HCT116 (cell line): ENCODE measurements around the gene SLC18A2. TPM values are rescaled to one million over a fixed set of nuclear protein-coding genes. Genes with fewer than 3 reads are reported as not detected.

Experiments
- ATAC-seq: fragments of 200-7000 bp; cut with Tn5 transposase; 2 replicates; pipeline ENCODE4 v1.9.1; 2020; ENCODE audit warnings: mild to moderate bottlenecking, moderate library complexity
- BruUV-seq: library from RNA; stranded (reverse); fragments of 400-500 nt; replicated peaks from 2 replicates; lab custom pipeline; 2021; lab: Mats Ljungman, UMichigan
- CTCF ChIA-PET: fragments of 300-600 bp; sonication (Branson Sonifier 250); formaldehyde crosslinking; loops from one replicate; lab custom pipeline; 2021; ENCODE audit warnings: antibody characterized with exemption; lab: Charles Lee
- POLR2A ChIA-PET: fragments of 300-600, 350-600 bp; sonication (Branson Sonifier 250); formaldehyde crosslinking; loops from one replicate; lab custom pipeline; 2021; ENCODE audit warnings: antibody characterized with exemption; lab: Charles Lee
- RAD21 ChIA-PET, 2 experiments: fragments of 300-600 bp; sonication (Branson Sonifier 250); formaldehyde crosslinking; loops; one replicate each; lab custom pipeline; 2023; ENCODE audit warnings: low total read pairs in 2 of 2; ENCODE audit not compliant: uncharacterized antibody in 2 of 2, unreplicated experiment in 2 of 2, low non-redundant PET in 1 of 2; lab: Charles Lee
- DNase-seq: peaks from one replicate; pipeline ENCODE4 v3.0.0-alpha.2; 2010; ENCODE audit warnings: low read depth, low spot score
- H2AFZ ChIP-seq: fragments of 200-600 bp; shearing (Covaris generic), sonication (generic); 2 replicates; pipeline ENCODE4 v1.6.1; 2017; ENCODE audit warnings: low read depth, mixed run types, mixed read lengths, antibody characterized with exemption, low read length; ENCODE audit not compliant: poor library complexity, severe bottlenecking
- H3K27ac ChIP-seq: 2 replicates; pipeline ENCODE4 v1.5.1; 2012; ENCODE audit warnings: low read depth, low read length
- H3K27me3 ChIP-seq: fragments of 200-600 bp; sonication (generic); 2 replicates; pipeline ENCODE4 v1.6.1; 2016; ENCODE audit warnings: mixed run types, low read length, mixed read lengths; ENCODE audit not compliant: insufficient read depth
- H3K36me3 ChIP-seq, 2 experiments: fragments of 200-500 bp in 1 of 2; fragments of 200-600 bp in 1 of 2; sonication (Bioruptor generic) in 1 of 2; sonication (generic) in 1 of 2; 2 replicates each; pipeline versions ENCODE4 v1.5.1 to v1.6.1; 2014 to 2016; ENCODE audit warnings: low read length in 2 of 2, inconsistent platforms in 1 of 2, mixed read lengths in 1 of 2, mixed run types in 1 of 2; ENCODE audit not compliant: insufficient read depth in 2 of 2, control insufficient read depth in 1 of 2
- H3K4me1 ChIP-seq, 2 experiments: fragments of 200-600 bp in 1 of 2; sonication (generic) in 1 of 2; 2 replicates each; pipeline versions ENCODE4 v1.5.1 to v1.6.1; 2012 to 2017; ENCODE audit warnings: low read length in 2 of 2, inconsistent platforms in 1 of 2, mild to moderate bottlenecking in 1 of 2, mixed read lengths in 1 of 2, mixed run types in 1 of 2, moderate library complexity in 1 of 2; ENCODE audit not compliant: insufficient read depth in 2 of 2, control insufficient read depth in 1 of 2
- H3K4me2 ChIP-seq: fragments of 200-600 bp; sonication (generic); 2 replicates; pipeline ENCODE4 v1.6.1; 2017; ENCODE audit warnings: mixed run types, low read length, mixed read lengths
- H3K4me3 ChIP-seq, 2 experiments: fragments of 200-600 bp in 1 of 2; sonication (generic) in 1 of 2; replicated peaks in 1 of 2; 2 replicates each; pipeline ENCODE4 v1.5.1; 2011 to 2016; ENCODE audit warnings: low read length in 2 of 2, control low read depth in 1 of 2, low read depth in 1 of 2, mild to moderate bottlenecking in 1 of 2, mixed read lengths in 1 of 2, mixed run types in 1 of 2
- H3K79me2 ChIP-seq: fragments of 200-600 bp; sonication (generic); 2 replicates; pipeline ENCODE4 v1.6.1; 2017; ENCODE audit warnings: mild to moderate bottlenecking, mixed run types, low read length, moderate library complexity, mixed read lengths; ENCODE audit not compliant: insufficient read depth
- H3K9ac ChIP-seq: fragments of 200-600 bp; sonication (generic); 2 replicates; pipeline ENCODE4 v1.6.1; 2016; ENCODE audit warnings: low read length, mixed read lengths
- H3K9me2 ChIP-seq: fragments of 200-600 bp; sonication (generic), shearing (Covaris generic); 2 replicates; pipeline ENCODE4 v1.6.1; 2017; ENCODE audit warnings: mixed run types, mild to moderate bottlenecking, moderate library complexity; ENCODE audit not compliant: insufficient read depth
- H3K9me3 ChIP-seq, 2 experiments: fragments of 200-500 bp in 1 of 2; fragments of 200-600 bp in 1 of 2; sonication (Bioruptor generic) in 1 of 2; sonication (generic) in 1 of 2; 2 replicates each; pipeline ENCODE4 v1.6.1; 2014 to 2017; ENCODE audit warnings: low read length in 2 of 2, mixed read lengths in 2 of 2, inconsistent platforms in 1 of 2, low read depth in 1 of 2, mild to moderate bottlenecking in 1 of 2, mixed run types in 1 of 2, moderate library complexity in 1 of 2; ENCODE audit not compliant: control insufficient read depth in 1 of 2, insufficient read depth in 1 of 2
- H4K20me1 ChIP-seq: fragments of 200-600 bp; sonication (generic), shearing (Covaris generic); 2 replicates; pipeline ENCODE4 v1.6.1; 2017; ENCODE audit warnings: mixed run types, mild to moderate bottlenecking, moderate library complexity; ENCODE audit not compliant: insufficient read depth
- ATF3 ChIP-seq: IDR thresholded peaks from 2 replicates; pipeline ENCODE4 v1.6.1; 2012
- CBX3 ChIP-seq: IDR thresholded peaks from 2 replicates; pipeline ENCODE4 v1.6.1; 2012; ENCODE audit warnings: low read depth
- CEBPB ChIP-seq: IDR thresholded peaks from 2 replicates; pipeline ENCODE4 v1.6.1; 2012; ENCODE audit warnings: low read depth
- EZH2phosphoT487 ChIP-seq: fragments of 200-600 bp; IDR thresholded peaks from 2 replicates; pipeline ENCODE4 v1.6.1; 2018; ENCODE audit warnings: antibody characterized with exemption, borderline replicate concordance
- JUND ChIP-seq: IDR thresholded peaks from 2 replicates; pipeline ENCODE4 v1.6.1; 2012
- MAX ChIP-seq: IDR thresholded peaks from 2 replicates; pipeline ENCODE4 v1.6.1; 2012
- POLR2AphosphoS5 ChIP-seq: IDR thresholded peaks from 2 replicates; pipeline ENCODE4 v1.6.1; 2011; ENCODE audit warnings: mild to moderate bottlenecking, low read depth, low read length, moderate library complexity
- RAD21 ChIP-seq: IDR thresholded peaks from 2 replicates; pipeline ENCODE4 v1.6.1; 2012; ENCODE audit warnings: low read depth, mild to moderate bottlenecking
- YY1 ChIP-seq: IDR thresholded peaks from 2 replicates; pipeline ENCODE4 v1.6.1; 2011; ENCODE audit warnings: low read length, low read depth, moderate library complexity, mild to moderate bottlenecking; ENCODE audit not compliant: insufficient replicate concordance; ENCODE audit errors: extremely low read depth
- ZFX ChIP-seq: fragments of 450-650 bp; IDR thresholded peaks from 2 replicates; pipeline ENCODE4 v1.6.1; 2017
- ZNF274 ChIP-seq: fragments of 200-500 bp; sonication (Bioruptor generic); IDR thresholded peaks from 2 replicates; pipeline ENCODE4 v1.6.1; 2014; ENCODE audit warnings: mild to moderate bottlenecking, low read depth, low read length, inconsistent platforms
- intact Hi-C: fragments of 100-400 bp; cut with micrococcal nuclease; formaldehyde crosslinking; loops from 2 replicates; pipeline ENCODE4 v1.10.0; 2022
- total RNA-seq: library from RNA; stranded (reverse); gene quantifications from one replicate; pipeline ENCODE4 v1.2.1, GENCODE V29; 2021; ENCODE audit not compliant: unreplicated experiment
- TF ChIP-seq, protein P1 (sequence below), 3 experiments: fragments of 200-600 bp in 1 of 3; sonication (generic) in 1 of 3; IDR thresholded peaks in 2 of 3; conservative IDR thresholded peaks in 1 of 3; 2 replicates each; pipeline ENCODE4 v1.5.1; 2012 to 2017; ENCODE audit warnings: low read depth in 2 of 3, low read length in 2 of 3, antibody characterized with exemption in 1 of 3, borderline replicate concordance in 1 of 3, control low read depth in 1 of 3, mild to moderate bottlenecking in 1 of 3, mixed read lengths in 1 of 3, mixed run types in 1 of 3, moderate library complexity in 1 of 3; ENCODE audit not compliant: insufficient read depth in 1 of 3
- TF ChIP-seq, protein P2 (sequence below): IDR thresholded peaks from 2 replicates; pipeline ENCODE4 v1.6.1; 2011; ENCODE audit warnings: mild to moderate bottlenecking, low read length, moderate library complexity; ENCODE audit not compliant: insufficient replicate concordance; ENCODE audit errors: extremely low read depth

SLC18A2 gene
- total RNA-seq, 1 experiment from 2014 or later = not detected

- Histone ChIP-seq H3K4me3 (peak overlapping the region; percentile 19 to 27), H3K27ac (peak overlapping the region; percentile 6; the same call in 1 of the 2 replicates), H3K36me3 (no peaks in the 10 kb centered on the region), H3K79me2 (no peaks in the 10 kb centered on the region), H3K4me2 (peak overlapping the region; percentile 63), H4K20me1 (no peaks in the 10 kb centered on the region), H3K27me3 (peaks cover 6% of the 10 kb centered on the region; the same call in 1 of the 2 replicates), H2AFZ (peak overlapping the region; percentile 91), H3K4me1 (peaks cover 2 to 21% of the 10 kb centered on the region in 2 experiments; a peak in 2 of 4 replicates), H3K9me3 (no peaks in the 10 kb centered on the region), H3K9ac (no peak overlapping the region), H3K9me2 (no peaks in the 10 kb centered on the region)
- no TSS peak for BruUV-seq
- ChIA-PET RAD21 (interaction anchor here (0.7 to 2.2 kb wide), 9 partner anchors 24 to 263 kb away, joined by 3 to 15 read pairs (median 4); no protein-coding TSS in a partner anchor), CTCF (interaction anchor here (0.6 to 5.0 kb wide), 41 partner anchors 8 to 1992 kb away, joined by 3 to 120 read pairs (median 5); no protein-coding TSS in a partner anchor), POLR2A (no interaction called here)
- peak; percentile 84 for ATAC-seq
- intact Hi-C loops = loop anchor here (1.0 kb wide), 3 partner anchors 104 to 1025 kb away; no protein-coding TSS in a partner anchor
- DNase-seq = peak; percentile 54
- no peak for TF ChIP-seq CBX3
- TF ChIP-seq MAX = no peak
- TF ChIP-seq EZH2phosphoT487 = no peak
- no peak for TF ChIP-seq JUND
- TF ChIP-seq, protein P1, sequence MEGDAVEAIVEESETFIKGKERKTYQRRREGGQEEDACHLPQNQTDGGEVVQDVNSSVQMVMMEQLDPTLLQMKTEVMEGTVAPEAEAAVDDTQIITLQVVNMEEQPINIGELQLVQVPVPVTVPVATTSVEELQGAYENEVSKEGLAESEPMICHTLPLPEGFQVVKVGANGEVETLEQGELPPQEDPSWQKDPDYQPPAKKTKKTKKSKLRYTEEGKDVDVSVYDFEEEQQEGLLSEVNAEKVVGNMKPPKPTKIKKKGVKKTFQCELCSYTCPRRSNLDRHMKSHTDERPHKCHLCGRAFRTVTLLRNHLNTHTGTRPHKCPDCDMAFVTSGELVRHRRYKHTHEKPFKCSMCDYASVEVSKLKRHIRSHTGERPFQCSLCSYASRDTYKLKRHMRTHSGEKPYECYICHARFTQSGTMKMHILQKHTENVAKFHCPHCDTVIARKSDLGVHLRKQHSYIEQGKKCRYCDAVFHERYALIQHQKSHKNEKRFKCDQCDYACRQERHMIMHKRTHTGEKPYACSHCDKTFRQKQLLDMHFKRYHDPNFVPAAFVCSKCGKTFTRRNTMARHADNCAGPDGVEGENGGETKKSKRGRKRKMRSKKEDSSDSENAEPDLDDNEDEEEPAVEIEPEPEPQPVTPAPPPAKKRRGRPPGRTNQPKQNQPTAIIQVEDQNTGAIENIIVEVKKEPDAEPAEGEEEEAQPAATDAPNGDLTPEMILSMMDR (IDR thresholded peaks at IDR 0.05 in 2 of 3, conservative IDR thresholded peaks at IDR 0.05 in 1 of 3; ENCODE audit: borderline replicate concordance in 1 of 3, insufficient read depth in 1 of 3, low read depth in 2 of 3, low read length in 2 of 3) = peak; percentile 100
- no peak for TF ChIP-seq ZFX
- peak; percentile 99 for TF ChIP-seq RAD21
- TF ChIP-seq CEBPB = no peak
- no peak for TF ChIP-seq ATF3
- TF ChIP-seq, protein P2, sequence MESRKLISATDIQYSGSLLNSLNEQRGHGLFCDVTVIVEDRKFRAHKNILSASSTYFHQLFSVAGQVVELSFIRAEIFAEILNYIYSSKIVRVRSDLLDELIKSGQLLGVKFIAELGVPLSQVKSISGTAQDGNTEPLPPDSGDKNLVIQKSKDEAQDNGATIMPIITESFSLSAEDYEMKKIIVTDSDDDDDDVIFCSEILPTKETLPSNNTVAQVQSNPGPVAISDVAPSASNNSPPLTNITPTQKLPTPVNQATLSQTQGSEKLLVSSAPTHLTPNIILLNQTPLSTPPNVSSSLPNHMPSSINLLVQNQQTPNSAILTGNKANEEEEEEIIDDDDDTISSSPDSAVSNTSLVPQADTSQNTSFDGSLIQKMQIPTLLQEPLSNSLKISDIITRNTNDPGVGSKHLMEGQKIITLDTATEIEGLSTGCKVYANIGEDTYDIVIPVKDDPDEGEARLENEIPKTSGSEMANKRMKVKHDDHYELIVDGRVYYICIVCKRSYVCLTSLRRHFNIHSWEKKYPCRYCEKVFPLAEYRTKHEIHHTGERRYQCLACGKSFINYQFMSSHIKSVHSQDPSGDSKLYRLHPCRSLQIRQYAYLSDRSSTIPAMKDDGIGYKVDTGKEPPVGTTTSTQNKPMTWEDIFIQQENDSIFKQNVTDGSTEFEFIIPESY = peak; percentile 76
- TF ChIP-seq ZNF274 = no peak
- TF ChIP-seq YY1 = peak; percentile 53
- TF ChIP-seq POLR2AphosphoS5 = no peak
These were observed 24.2 kb upstream of the SLC18A2 start for GRCh38 chr10:117216611-117217195.
